ENCODE data around the gene SLC43A1.
A peak's percentile ranks its signal among the peaks of the same experiment; 100 is the strongest.

SLC43A1 gene

GRCh38 chr11:57515332-57516060, at the start of gene SLC43A1:
TSS of gene SLC43A1 (minus strand) at chr11:57515702. CDS start at chr11:57514111, 1,591 bp downstream.
- TF ChIP-seq CTCF (conservative IDR thresholded peaks at IDR 0.05) (no peak), ZFX (IDR thresholded peaks at IDR 0.05) (peak; percentile 13; the same call in 1 of the 2 replicates)
- peak within 1 kb of the TSS; percentile 95 for H3K27ac ChIP-seq

GRCh38 chr11:57562596-57562995, 47.1 kb upstream of the SLC43A1 start:
- TF ChIP-seq ZFX (IDR thresholded peaks at IDR 0.05) (no peak), CTCF (conservative IDR thresholded peaks at IDR 0.05) (no peak)
- no peak overlapping the region for H3K27ac ChIP-seq

- TF ChIP-seq ZFX (IDR thresholded peaks at IDR 0.05): no peak
- TF ChIP-seq CTCF (conservative IDR thresholded peaks at IDR 0.05): no peak
- H3K27ac ChIP-seq: peak overlapping the region; percentile 46
Measured at GRCh38 chr11:57560146-57560545, 44.6 kb upstream of the SLC43A1 start.

DNA sequence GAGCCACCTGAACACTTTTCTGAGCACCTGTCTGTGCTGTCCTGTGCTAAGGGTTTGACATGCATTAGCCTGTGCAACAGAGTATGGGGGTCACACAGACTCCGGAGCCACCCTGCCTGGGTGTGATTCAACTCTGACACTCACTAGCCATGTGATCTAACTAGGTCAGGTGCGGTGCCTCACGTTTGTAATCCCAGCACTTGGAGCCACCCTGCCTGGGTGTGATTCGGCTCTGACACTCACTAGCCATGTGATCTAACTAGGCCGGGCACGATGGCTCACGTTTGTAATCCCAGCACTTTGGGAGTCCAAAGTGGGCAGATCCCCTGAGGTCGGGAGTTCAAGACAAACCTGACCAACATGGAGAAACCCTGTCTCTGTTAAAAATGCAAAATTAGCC, 40.5 kb upstream of the SLC43A1 start:
- TF ChIP-seq ZFX (IDR thresholded peaks at IDR 0.05) (no peak), CTCF (conservative IDR thresholded peaks at IDR 0.05) (no peak)

DNA sequence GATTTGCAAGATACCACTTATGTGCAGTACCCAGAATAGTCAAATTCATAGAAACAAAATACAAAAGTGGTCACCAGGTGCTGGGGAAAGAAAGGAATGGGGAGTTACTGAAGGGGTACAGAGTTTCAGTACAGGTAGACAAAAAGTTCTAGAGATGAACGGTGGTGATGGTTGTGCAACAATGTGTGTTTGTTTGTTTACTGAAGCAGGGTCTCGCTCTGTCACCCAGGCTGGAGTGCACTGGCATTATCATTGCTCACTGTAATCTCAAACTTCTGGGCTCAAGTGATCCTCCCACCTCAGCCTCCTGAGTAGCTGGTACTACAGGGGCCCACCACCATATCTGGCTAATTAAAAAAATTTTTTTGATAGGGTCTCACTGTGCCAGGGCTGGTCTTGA, 39.9 kb upstream of the SLC43A1 start:
- H3K27ac ChIP-seq: no peak overlapping the region
- TF ChIP-seq ZFX (IDR thresholded peaks at IDR 0.05) (no peak), CTCF (conservative IDR thresholded peaks at IDR 0.05) (no peak)

More for the DNA sequence above, 40.5 kb upstream of the SLC43A1 start:
- no peak overlapping the region for H3K27ac ChIP-seq

- TF ChIP-seq CTCF (conservative IDR thresholded peaks at IDR 0.05): no peak
- TF ChIP-seq ZFX (IDR thresholded peaks at IDR 0.05): no peak
- H3K27ac ChIP-seq: no peak overlapping the region
Measured at GRCh38 chr11:57552479-57552878, 37.0 kb upstream of the SLC43A1 start.

- H3K27ac ChIP-seq: no peak overlapping the region
- TF ChIP-seq ZFX (IDR thresholded peaks at IDR 0.05) (no peak), CTCF (conservative IDR thresholded peaks at IDR 0.05) (no peak)
Measured at GRCh38 chr11:57551941-57552340, 36.4 kb upstream of the SLC43A1 start.

Data from C4-2B (cell line).